Epithelial cell of esophagus (primary cell): ENCODE data around the gene GFOD1.
"Not testable (repeated sequence)": the region's sequence is repeated elsewhere in the genome, so short reads cannot be mapped to it uniquely, and the experiment has no call there.

Experiments used
- DNase-seq: peaks from one replicate; pipeline ENCODE4 v3.0.0; 2010; ENCODE audit warnings: low read depth
- H3K4me3 ChIP-seq: 2 replicates; pipeline ENCODE4 v1.5.1; 2011; ENCODE audit warnings: mild to moderate bottlenecking, low read length, control low read depth
- CTCF ChIP-seq: IDR thresholded peaks from 2 replicates; pipeline ENCODE4 v1.5.1; 2011; ENCODE audit warnings: low read depth, mild to moderate bottlenecking, low read length, control low read depth, inconsistent platforms; ENCODE audit not compliant: insufficient read depth; ENCODE audit errors: missing control alignments

The GFOD1 gene

GRCh38 chr6:13511913-13512717, 24.7 kb upstream of the GFOD1 start:
- DNase-seq: no peak
- no peak overlapping the region for H3K4me3 ChIP-seq
- TF ChIP-seq CTCF: no peak

GRCh38 chr6:13511141-13511571, 23.8 kb upstream of the GFOD1 start:
- DNase-seq, H3K4me3 ChIP-seq: not testable (repeated sequence)

- not testable (repeated sequence) for DNase-seq, H3K4me3 ChIP-seq
These were observed 23.0 kb upstream of the GFOD1 start for GRCh38 chr6:13510433-13510832.

- no peak overlapping the region for H3K4me3 ChIP-seq
- DNase-seq: no peak
- TF ChIP-seq CTCF: no peak
These were observed 21.6 kb upstream of the GFOD1 start for GRCh38 chr6:13508711-13509705.

- TF ChIP-seq CTCF: no peak
- H3K4me3 ChIP-seq: no peak overlapping the region
- no peak for DNase-seq
These were observed 20.0 kb upstream of the GFOD1 start for GRCh38 chr6:13507306-13507860.

- TF ChIP-seq CTCF: no peak
- no peak overlapping the region for H3K4me3 ChIP-seq
- no peak for DNase-seq
These were observed 17.9 kb upstream of the GFOD1 start for GRCh38 chr6:13505345-13505734.

GRCh38 chr6:13504611-13505344, 17.4 kb upstream of the GFOD1 start:
- no peak for TF ChIP-seq CTCF
- H3K4me3 ChIP-seq: no peak overlapping the region
- no peak for DNase-seq
